Ovary (tissue), 3 donors: ENCODE results near the gene NCR3LG1.

ENCODE experiments used
- EP300 ChIP-seq: sonication (generic); formaldehyde crosslinking; IDR thresholded peaks from one replicate; pipeline ENCODE4 v1.6.1; 2017; ENCODE audit warnings: antibody characterized with exemption
- POLR2A ChIP-seq: fragments of 450-650 bp; IDR thresholded peaks from one replicate; pipeline ENCODE4 v1.6.1; 2017; ENCODE audit warnings: antibody characterized with exemption, mild to moderate bottlenecking, moderate library complexity
- TF ChIP-seq, protein P1 (sequence below), 3 donors: fragments of 450-650 bp in 2 of 3; fragments of 200-600 bp in 1 of 3; IDR thresholded peaks; one replicate each; pipeline versions ENCODE4 v1.5.1 to v1.8.0; 2016 to 2022; ENCODE audit warnings: antibody characterized with exemption in 3 of 3, mild to moderate bottlenecking in 1 of 3
- donor health status: DM: no; HTN: no; CAD: no.

DNA sequence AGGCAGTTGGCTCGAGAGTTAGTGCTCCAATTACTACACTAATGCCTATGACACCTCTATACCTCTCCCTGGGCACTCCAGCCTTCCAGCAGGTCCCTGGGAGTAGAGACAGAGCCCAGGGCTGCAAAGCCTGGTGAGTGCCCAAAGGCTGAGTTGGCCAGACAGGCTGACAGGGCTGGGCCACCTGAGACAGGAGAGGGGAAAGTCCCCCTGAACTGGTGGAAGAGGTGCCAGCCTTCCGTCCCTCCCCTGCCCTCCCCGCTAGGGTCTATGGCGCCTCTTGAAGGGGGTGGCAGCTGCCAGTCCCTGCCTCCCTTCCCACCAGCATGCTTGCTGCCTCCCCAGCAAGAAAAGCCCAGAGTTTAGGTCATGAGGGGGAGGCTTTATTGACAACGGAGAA is 33.9 kb downstream of the NCR3LG1 start:
- TF ChIP-seq POLR2A (no peak), EP300 (no peak)
- TF ChIP-seq, protein P1, sequence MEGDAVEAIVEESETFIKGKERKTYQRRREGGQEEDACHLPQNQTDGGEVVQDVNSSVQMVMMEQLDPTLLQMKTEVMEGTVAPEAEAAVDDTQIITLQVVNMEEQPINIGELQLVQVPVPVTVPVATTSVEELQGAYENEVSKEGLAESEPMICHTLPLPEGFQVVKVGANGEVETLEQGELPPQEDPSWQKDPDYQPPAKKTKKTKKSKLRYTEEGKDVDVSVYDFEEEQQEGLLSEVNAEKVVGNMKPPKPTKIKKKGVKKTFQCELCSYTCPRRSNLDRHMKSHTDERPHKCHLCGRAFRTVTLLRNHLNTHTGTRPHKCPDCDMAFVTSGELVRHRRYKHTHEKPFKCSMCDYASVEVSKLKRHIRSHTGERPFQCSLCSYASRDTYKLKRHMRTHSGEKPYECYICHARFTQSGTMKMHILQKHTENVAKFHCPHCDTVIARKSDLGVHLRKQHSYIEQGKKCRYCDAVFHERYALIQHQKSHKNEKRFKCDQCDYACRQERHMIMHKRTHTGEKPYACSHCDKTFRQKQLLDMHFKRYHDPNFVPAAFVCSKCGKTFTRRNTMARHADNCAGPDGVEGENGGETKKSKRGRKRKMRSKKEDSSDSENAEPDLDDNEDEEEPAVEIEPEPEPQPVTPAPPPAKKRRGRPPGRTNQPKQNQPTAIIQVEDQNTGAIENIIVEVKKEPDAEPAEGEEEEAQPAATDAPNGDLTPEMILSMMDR (IDR thresholded peaks at IDR 0.05) = no peak
